Transverse colon (tissue), 4 donors: ENCODE data around the gene MTNR1A.

ENCODE experiments used
- CTCF ChIP-seq, 5 experiments: fragments of 200-600 bp in 3 of 5; fragments of 450-650 bp in 2 of 5; sonication (generic) in 3 of 5; IDR thresholded peaks; 1 replicate in 2 of 5; 2 replicates in 3 of 5; pipeline ENCODE4 v1.5.1; 2016 to 2017; ENCODE audit warnings: antibody characterized with exemption in 5 of 5, inconsistent platforms in 3 of 5, mild to moderate bottlenecking in 2 of 5, moderate library complexity in 1 of 5
- EP300 ChIP-seq: sonication (generic); formaldehyde crosslinking; IDR thresholded peaks from one replicate; pipeline ENCODE4 v1.6.1; 2017; ENCODE audit warnings: antibody characterized with exemption, low read depth
- POLR2A ChIP-seq: fragments of 450-650 bp; IDR thresholded peaks from one replicate; pipeline ENCODE4 v1.6.1; 2016; ENCODE audit warnings: antibody characterized with exemption, mild to moderate bottlenecking, moderate library complexity
- POLR2AphosphoS5 ChIP-seq, 3 donors: sonication (generic); formaldehyde crosslinking; IDR thresholded peaks; one replicate each; pipeline ENCODE4 v1.6.1; 2016; ENCODE audit warnings: antibody characterized with exemption in 3 of 3

GRCh38 chr4:186499467-186499866 lies 55.9 kb downstream of the MTNR1A start:
- TF ChIP-seq CTCF (IDR thresholded peaks at IDR 0.05) (no peak), POLR2AphosphoS5 (IDR thresholded peaks at IDR 0.05) (no peak), POLR2A (no peak), EP300 (no peak)
